Measurements from ENCODE around the gene ZBTB45. TPM values are rescaled to one million over a fixed set of nuclear protein-coding genes. Genes with fewer than 3 reads are reported as not detected.

The ZBTB45 gene
- total RNA-seq, 1 experiment from 2014 or later: 12.0 TPM

GRCh38 chr19:58511353-58512208 is 8.0 kb downstream of the ZBTB45 start, which contains the start of gene SLC27A5 (continued):
- TF ChIP-seq POLR2A (IDR thresholded peaks at IDR 0.05; ENCODE audit: borderline replicate concordance, extremely low read depth, insufficient read depth, insufficient read length) (no peak), REST (IDR thresholded peaks at IDR 0.05; ENCODE audit: low read depth) (no peak)

- Histone ChIP-seq H3K4me3 (replicated peaks in 1 of 2; ENCODE audit: low read depth in 1 of 2, low read length in 2 of 2) (no peak overlapping the region), H3K9me3 (ENCODE audit: control insufficient read depth in 1 of 2, insufficient read depth in 1 of 2, low read depth in 1 of 2, low read length in 2 of 2) (no peaks in the 10 kb centered on the region), H3K4me1 (ENCODE audit: control insufficient read depth in 1 of 2, insufficient read depth in 2 of 2, low read length in 2 of 2) (peaks cover 6 to 15% of the 10 kb centered on the region in 2 experiments; a peak in 3 of 4 replicates), H3K9ac (ENCODE audit: low read length) (no peak overlapping the region), H4K20me1 (ENCODE audit: insufficient read depth) (no peaks in the 10 kb centered on the region), H3K27me3 (ENCODE audit: insufficient read depth, low read length) (no peaks in the 10 kb centered on the region), H3K4me2 (ENCODE audit: low read length) (no peak overlapping the region), H3K27ac (ENCODE audit: low read depth, low read length) (no peak overlapping the region), H3K36me3 (ENCODE audit: control insufficient read depth in 1 of 2, insufficient read depth in 2 of 2, low read length in 2 of 2) (no peaks in the 10 kb centered on the region), H3K79me2 (ENCODE audit: insufficient read depth, low read length) (peaks cover 15% of the 10 kb centered on the region), H2AFZ (ENCODE audit: low read depth, low read length, poor library complexity, severe bottlenecking) (no peak overlapping the region), H3K9me2 (ENCODE audit: insufficient read depth) (no peaks in the 10 kb centered on the region)
- ATAC-seq (no peak), DNase-seq (ENCODE audit: low read depth, low spot score) (no peak)
- RAD21 ChIA-PET (ENCODE audit: low non-redundant PET in 1 of 2, low total read pairs in 2 of 2, uncharacterized antibody in 2 of 2, unreplicated experiment in 2 of 2): no interaction called here
- POLR2A ChIA-PET: no interaction called here
- TF ChIP-seq YY1 (IDR thresholded peaks at IDR 0.05; ENCODE audit: extremely low read depth, insufficient replicate concordance, low read depth, low read length) (no peak), EZH2phosphoT487 (IDR thresholded peaks at IDR 0.05; ENCODE audit: borderline replicate concordance) (no peak), SIN3A (IDR thresholded peaks at IDR 0.05; ENCODE audit: low read depth) (no peak), ELF1 (IDR thresholded peaks at IDR 0.05; ENCODE audit: borderline replicate concordance, low read depth) (no peak), CEBPB (IDR thresholded peaks at IDR 0.05; ENCODE audit: low read depth) (no peak), EZH2 (IDR thresholded peaks at IDR 0.05) (no peak), CBX3 (IDR thresholded peaks at IDR 0.05; ENCODE audit: low read depth) (no peak), MAX (IDR thresholded peaks at IDR 0.05) (no peak), RAD21 (IDR thresholded peaks at IDR 0.05; ENCODE audit: low read depth) (no peak), SRF (IDR thresholded peaks at IDR 0.05; ENCODE audit: low read depth) (no peak), POLR2AphosphoS5 (IDR thresholded peaks at IDR 0.05; ENCODE audit: low read depth, low read length) (no peak)
- TF ChIP-seq, protein P1, sequence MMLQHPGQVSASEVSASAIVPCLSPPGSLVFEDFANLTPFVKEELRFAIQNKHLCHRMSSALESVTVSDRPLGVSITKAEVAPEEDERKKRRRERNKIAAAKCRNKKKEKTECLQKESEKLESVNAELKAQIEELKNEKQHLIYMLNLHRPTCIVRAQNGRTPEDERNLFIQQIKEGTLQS (IDR thresholded peaks at IDR 0.05): no peak
- no TSS peak for BruUV-seq (replicated peaks)
- intact Hi-C loops (cut with micrococcal nuclease): no loop called here
- CTCF ChIA-PET: no interaction called here
These were observed 9.3 kb downstream of the ZBTB45 start for GRCh38 chr19:58510084-58510862.
